ENCODE results near the gene SERINC2.
A peak's percentile ranks its signal among the peaks of the same experiment; 100 is the strongest.

Gene SERINC2

DNA sequence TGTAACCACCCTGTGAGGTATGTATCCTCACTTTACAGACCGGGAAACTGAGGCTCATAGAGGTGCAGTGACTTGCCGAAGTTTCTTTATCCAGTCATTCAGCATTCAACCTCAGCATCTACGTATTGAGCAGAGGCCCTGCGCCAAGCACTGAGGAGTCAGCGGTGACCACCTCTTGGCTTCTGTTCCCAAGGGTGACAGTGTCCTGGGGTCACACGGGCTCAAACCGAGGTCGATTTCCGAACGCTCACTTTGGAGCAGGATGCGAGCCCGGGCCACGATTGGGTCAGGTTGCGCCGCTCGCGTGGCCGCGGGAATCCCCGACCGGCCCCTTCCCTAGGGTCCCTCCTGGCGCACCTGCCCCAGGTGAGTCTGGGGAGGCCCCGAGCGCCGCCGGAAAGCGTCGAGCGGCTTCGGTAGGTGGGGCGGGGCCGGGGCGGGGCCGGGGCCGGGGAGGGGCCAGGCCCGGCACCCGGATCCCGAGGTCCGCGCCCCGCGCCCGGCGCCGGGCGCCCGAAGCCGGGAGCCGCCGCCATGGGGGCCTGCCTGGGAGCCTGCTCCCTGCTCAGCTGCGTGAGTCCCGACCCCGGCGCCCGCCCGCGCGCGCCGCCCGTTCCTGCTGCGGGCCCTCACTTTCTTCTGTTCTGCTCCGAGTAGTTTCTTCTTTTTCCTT, at the start of gene SERINC2:
SERINC2 (plus strand) TSS at position 482 of the 673 bp plus-strand sequence; CDS start at position 535, 53 bp downstream.
- peak; percentile 83 for DNase-seq (ENCODE audit: low spot score)
- TF ChIP-seq, protein P1, sequence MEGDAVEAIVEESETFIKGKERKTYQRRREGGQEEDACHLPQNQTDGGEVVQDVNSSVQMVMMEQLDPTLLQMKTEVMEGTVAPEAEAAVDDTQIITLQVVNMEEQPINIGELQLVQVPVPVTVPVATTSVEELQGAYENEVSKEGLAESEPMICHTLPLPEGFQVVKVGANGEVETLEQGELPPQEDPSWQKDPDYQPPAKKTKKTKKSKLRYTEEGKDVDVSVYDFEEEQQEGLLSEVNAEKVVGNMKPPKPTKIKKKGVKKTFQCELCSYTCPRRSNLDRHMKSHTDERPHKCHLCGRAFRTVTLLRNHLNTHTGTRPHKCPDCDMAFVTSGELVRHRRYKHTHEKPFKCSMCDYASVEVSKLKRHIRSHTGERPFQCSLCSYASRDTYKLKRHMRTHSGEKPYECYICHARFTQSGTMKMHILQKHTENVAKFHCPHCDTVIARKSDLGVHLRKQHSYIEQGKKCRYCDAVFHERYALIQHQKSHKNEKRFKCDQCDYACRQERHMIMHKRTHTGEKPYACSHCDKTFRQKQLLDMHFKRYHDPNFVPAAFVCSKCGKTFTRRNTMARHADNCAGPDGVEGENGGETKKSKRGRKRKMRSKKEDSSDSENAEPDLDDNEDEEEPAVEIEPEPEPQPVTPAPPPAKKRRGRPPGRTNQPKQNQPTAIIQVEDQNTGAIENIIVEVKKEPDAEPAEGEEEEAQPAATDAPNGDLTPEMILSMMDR (IDR thresholded peaks at IDR 0.05; ENCODE audit: extremely low read depth, insufficient read depth, missing control alignments), result no peak
- in situ Hi-C loops (cut with MboI; ENCODE audit: low pct_unique_long_range_greater_than_20kb, low sequenced_read_pairs, unreplicated experiment), result no loop called here

DNA sequence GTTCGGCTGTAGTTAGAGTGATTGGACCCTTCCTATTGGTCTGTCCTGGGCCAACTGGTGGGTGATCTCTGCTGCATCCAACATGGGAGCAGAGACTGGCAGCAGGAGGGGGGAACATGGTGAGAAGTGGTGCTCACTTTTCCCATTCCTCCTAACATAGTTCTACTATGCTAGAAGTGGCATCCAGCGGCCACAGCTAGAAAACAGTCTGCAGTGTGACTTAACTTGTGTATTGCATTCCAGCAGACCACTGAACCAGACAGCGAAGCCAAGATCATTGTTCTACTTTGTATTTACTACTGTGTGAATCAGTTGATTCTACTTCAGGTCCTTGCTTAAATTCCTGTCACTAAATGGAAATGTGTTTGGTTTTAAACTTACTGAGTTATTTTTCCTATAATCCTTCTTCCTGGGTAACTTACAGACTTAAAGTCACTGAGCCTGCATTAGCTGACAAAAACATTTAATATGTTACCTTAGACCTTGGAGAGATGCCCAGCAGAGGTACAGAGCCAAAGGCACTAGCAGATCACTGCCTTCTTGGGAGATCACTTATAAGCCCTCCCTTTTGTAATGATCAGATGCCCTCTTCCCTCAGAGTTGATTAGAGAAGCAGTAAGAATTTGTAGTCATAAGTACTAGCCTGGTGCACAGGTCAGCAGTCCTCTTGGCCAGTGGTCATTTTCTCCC, 48.3 kb upstream of the SERINC2 start:
- in situ Hi-C loops (cut with MboI; ENCODE audit: low pct_unique_long_range_greater_than_20kb, low sequenced_read_pairs, unreplicated experiment), result no loop called here
- no peak for DNase-seq (ENCODE audit: low spot score)
- TF ChIP-seq, protein P1 (IDR thresholded peaks at IDR 0.05; ENCODE audit: extremely low read depth, insufficient read depth, missing control alignments), result no peak

DNA sequence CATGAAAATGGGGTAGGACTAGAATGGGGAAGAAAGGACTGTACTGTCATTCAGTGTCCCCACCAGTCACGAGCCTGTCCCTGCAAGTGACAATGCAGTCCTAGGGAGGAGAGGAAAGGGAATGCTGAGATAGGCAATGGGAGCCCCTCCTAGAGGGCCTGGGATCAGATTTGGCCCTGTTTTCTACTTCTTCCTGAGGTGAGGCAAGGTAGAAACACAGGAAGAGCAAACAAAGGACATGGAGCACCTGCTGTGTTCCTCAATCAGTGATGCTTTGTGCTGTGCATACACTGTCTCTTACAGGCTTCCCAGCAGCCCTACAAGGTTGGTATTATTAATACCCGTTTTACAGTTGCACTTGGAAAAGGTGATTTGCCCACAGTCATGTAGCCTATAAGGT, 46.2 kb upstream of the SERINC2 start:
- TF ChIP-seq, protein P1 (IDR thresholded peaks at IDR 0.05; ENCODE audit: extremely low read depth, insufficient read depth, missing control alignments), result no peak
- DNase-seq (ENCODE audit: low spot score), result no peak
- in situ Hi-C loops (cut with MboI; ENCODE audit: low pct_unique_long_range_greater_than_20kb, low sequenced_read_pairs, unreplicated experiment), result no loop called here

DNA sequence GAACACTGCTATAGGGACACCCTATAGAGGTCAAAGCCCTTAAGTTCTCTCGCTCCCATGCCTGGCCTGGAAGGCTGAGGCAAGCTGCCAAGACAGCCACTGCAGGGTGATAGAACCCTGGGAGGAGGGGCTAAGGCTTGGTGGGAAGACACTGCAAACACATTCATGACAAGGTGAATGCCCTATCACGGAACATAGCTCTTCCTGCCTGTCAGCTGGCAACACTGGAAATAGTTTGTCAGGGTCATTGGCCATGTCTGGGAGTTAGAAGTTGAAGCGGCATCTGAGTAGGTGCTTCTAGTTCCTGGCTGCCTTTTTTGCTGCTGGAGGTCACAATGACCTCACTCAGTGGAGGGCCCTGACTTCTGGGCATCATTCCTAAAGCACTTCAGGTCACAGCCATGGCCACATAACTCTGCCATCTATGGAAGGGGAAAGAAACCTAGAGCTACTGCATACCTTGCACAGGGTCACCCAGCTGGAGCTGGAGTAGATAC, 44.4 kb upstream of the SERINC2 start:
- TF ChIP-seq, protein P1 (IDR thresholded peaks at IDR 0.05; ENCODE audit: extremely low read depth, insufficient read depth, missing control alignments), result no peak
- DNase-seq (ENCODE audit: low spot score), result no peak
- in situ Hi-C loops (cut with MboI; ENCODE audit: low pct_unique_long_range_greater_than_20kb, low sequenced_read_pairs, unreplicated experiment), result no loop called here

DNA sequence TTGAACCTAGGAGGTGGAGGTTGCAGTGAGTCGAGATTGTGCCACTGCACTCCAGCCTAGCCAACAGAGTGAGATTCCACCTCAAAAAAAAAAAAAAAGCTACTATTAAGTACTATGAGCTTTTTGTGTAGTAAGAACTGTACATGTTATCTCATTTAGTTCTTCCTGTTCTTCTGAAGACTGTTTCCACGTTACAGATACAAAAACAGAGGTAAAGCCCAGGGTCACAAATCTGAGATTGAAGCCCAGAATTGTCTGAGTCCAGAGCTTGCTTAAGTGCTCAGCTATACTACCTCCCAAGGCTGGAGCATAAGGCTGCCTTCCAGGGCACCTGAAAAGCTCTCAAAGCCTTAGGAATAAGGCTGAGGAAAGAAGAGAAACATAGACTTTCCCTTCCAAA, 43.0 kb upstream of the SERINC2 start:
- in situ Hi-C loops (cut with MboI; ENCODE audit: low pct_unique_long_range_greater_than_20kb, low sequenced_read_pairs, unreplicated experiment), result no loop called here
- TF ChIP-seq, protein P1 (IDR thresholded peaks at IDR 0.05; ENCODE audit: extremely low read depth, insufficient read depth, missing control alignments), result no peak
- no peak for DNase-seq (ENCODE audit: low spot score)

DNA sequence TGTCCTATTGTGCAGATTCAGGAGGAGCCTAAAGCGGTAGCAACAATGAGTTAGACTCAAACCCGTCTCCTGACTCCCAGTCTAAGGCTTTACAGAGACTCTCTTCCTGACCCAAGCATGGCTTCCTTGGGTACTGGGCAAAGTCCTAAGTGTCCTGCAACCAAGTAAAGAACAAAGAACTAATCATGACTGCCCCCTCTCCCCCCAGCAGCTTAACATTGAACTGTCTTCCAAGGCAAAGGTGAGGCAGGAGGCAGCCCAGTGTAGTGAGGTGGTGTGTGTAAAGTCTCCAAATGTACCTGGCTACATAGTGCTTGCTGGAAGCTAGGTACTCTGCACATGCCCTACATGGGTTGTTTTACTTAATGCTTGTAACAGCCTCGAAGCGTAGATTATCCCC, 42.4 kb upstream of the SERINC2 start:
- no peak for DNase-seq (ENCODE audit: low spot score)
- in situ Hi-C loops (cut with MboI; ENCODE audit: low pct_unique_long_range_greater_than_20kb, low sequenced_read_pairs, unreplicated experiment), result no loop called here
- TF ChIP-seq, protein P1 (IDR thresholded peaks at IDR 0.05; ENCODE audit: extremely low read depth, insufficient read depth, missing control alignments), result no peak
